ENCODE data around the gene RIMBP2.

RIMBP2 gene

DNA sequence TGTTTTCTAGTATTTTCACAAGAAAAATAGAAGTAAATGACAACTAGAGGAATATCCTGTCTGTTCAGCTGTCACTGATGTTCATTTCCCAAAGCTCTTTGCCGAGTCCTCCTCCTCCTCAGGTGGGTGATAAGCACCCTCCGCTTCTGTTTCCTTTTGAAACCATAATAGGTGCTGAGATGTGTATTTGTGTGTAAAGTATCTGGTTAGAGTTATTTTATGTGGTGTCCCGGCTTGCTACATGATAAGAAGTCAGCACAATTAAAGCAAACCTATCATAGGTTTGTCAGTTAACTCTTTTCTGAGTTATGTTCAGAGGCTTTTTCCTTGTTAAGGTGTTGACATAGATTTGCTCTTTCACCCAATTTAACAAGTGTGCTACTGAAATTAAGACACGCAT, 296.0 kb downstream of the RIMBP2 start:
- TF ChIP-seq, protein P1, sequence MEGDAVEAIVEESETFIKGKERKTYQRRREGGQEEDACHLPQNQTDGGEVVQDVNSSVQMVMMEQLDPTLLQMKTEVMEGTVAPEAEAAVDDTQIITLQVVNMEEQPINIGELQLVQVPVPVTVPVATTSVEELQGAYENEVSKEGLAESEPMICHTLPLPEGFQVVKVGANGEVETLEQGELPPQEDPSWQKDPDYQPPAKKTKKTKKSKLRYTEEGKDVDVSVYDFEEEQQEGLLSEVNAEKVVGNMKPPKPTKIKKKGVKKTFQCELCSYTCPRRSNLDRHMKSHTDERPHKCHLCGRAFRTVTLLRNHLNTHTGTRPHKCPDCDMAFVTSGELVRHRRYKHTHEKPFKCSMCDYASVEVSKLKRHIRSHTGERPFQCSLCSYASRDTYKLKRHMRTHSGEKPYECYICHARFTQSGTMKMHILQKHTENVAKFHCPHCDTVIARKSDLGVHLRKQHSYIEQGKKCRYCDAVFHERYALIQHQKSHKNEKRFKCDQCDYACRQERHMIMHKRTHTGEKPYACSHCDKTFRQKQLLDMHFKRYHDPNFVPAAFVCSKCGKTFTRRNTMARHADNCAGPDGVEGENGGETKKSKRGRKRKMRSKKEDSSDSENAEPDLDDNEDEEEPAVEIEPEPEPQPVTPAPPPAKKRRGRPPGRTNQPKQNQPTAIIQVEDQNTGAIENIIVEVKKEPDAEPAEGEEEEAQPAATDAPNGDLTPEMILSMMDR (IDR thresholded peaks at IDR 0.05), result no peak
- Histone ChIP-seq H3K27ac (no peak overlapping the region), H3K4me3 (no peak overlapping the region)
- DNase-seq (ENCODE audit: low spot score), result no peak

DNA sequence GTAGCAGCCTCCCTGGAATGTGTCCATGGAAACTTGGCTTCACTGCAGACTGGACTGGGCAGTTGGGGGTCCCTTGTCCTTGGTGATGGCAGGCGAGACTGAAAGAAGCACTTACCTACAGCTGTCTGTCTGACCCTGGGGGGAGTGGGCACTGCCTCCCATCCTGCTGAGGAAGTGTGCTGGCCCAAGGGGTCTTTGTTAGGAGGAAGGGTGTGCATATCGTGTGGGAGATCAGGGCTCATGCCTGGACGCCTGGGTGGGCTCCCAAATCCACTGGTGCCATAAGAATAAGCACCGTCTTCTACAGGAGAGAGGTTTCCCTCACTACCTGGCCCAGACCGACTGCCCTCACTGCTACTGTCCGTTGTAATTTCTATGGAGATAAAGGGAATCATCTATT, 297.0 kb downstream of the RIMBP2 start:
- Histone ChIP-seq H3K27ac (no peak overlapping the region), H3K4me3 (no peak overlapping the region)
- DNase-seq (ENCODE audit: low spot score), result peak; percentile 59
- TF ChIP-seq, protein P1 (IDR thresholded peaks at IDR 0.05), result no peak

DNA sequence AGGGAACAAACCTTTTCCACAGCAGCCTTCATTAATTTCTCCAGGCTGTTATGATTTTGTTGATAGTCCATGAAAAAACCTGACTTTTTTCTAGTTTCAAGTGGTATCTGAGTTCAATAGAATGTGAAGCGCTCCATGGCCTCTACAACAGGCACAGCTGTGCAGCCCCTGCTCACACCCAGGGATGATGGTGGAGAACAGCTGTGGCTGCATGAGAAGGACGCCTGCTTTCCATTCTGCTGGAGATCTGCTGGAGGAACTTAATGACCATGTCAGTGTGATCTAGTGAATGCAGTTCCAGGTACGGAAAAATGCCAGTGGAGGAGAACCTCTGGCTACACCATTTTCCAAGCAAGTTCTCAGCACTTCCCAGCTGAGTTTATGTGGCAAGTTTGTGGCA, 297.8 kb downstream of the RIMBP2 start:
- TF ChIP-seq, protein P1 (IDR thresholded peaks at IDR 0.05), result no peak
- DNase-seq (ENCODE audit: low spot score), result peak; percentile 50
- H3K4me3 ChIP-seq, result no peak overlapping the region
- no peak overlapping the region for H3K27ac ChIP-seq

DNA sequence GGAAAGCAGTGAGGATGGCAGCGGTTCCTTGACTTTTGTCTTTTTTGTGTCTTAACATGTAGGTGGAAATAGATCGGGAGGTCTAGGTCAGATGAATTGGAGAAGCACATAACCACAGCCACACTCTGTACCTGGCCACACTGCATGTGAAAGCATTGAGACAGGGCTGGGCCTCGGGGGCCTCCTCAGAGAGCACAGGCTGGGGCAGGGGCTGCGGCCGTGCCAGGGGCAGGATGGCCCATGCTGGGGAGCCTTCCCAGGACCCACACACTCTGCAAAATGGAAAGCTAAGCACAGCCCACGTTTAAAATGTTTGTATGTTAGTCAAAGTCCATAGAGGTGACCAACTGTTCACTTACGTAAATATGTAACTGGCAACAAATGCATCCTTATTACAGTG, 301.7 kb downstream of the RIMBP2 start:
- DNase-seq (ENCODE audit: low spot score), result peak; percentile 17
- Histone ChIP-seq H3K4me3 (no peak overlapping the region), H3K27ac (no peak overlapping the region)
- TF ChIP-seq, protein P1 (IDR thresholded peaks at IDR 0.05), result no peak

DNA sequence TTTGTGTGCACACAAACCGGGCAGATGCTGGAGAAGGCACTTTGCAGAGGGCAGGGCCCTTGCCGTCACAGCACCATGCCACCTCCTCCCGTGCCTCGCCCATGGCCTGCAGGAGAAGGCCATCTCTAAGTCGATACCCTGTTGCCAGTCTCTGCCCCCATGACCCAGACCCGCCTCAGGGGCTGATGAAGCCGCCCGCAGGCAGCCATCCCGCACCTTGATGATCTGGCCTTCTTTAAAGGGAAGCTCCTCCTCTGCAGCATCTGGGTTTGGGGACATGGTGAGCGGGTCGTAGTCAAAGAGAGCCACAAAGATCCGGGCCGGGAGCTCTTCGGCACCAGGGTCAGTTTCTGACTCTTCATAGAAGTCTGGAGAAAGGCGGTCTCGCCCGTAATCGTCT, 302.2 kb downstream of the RIMBP2 start:
- DNase-seq (ENCODE audit: low spot score), result peak; percentile 45
- Histone ChIP-seq H3K27ac (no peak overlapping the region), H3K4me3 (no peak overlapping the region)
- TF ChIP-seq, protein P1 (IDR thresholded peaks at IDR 0.05), result no peak

DNA sequence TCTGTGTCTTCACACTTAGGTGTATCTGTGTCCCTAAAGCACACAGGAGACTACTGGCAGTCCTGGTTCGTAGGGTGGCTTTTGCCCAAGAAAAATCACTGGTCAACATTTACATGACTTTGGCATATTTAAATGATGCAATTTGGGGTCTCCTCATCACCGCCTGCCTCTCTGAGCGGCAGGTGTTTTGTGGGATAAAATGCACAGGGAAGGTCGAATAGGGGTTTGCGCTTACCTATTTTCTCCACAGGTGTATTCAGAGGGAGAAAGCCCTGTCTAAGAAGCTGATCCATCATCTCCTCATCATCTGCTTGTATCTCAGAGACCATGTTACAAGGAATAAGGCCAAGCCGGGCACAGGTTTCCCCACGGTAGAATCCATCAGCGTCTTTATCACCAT, 303.7 kb downstream of the RIMBP2 start:
- Histone ChIP-seq H3K4me3 (no peak overlapping the region), H3K27ac (no peak overlapping the region)
- peak; percentile 24 for DNase-seq (ENCODE audit: low spot score)
- TF ChIP-seq, protein P1 (IDR thresholded peaks at IDR 0.05), result no peak

DNA sequence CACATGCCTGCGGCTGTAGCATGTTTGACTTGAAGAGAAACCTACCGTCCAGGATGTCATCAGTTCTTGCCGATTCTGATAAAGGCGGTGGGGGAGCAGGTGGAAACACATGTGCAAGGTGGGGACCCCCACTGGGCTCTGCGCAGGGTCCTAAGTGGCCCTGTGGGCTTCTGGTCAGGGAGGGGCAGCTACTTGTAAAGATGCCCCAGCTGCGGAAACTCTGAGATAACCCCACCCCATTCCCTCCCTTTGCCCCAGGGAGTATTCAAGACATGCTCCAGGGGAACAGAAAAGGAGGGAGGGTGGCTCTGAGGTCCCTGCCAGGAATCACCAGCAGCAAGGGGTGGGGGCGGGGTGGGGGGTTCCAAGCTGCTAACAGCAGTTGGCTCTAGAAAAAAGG, 310.8 kb downstream of the RIMBP2 start:
- no peak for DNase-seq (ENCODE audit: low spot score)
- H3K27ac ChIP-seq, result no peak overlapping the region
- TF ChIP-seq, protein P1 (IDR thresholded peaks at IDR 0.05), result no peak
- H3K4me3 ChIP-seq, result no peak overlapping the region
